CD4-positive, alpha-beta T cell treated with Interleukin-4 for 4 hours (primary cell): ENCODE data around the gene AQP5.

Source experiments
- DNase-seq: peaks from one replicate; pipeline ENCODE4 v3.0.0-alpha.2; 2020

AQP5 gene

GRCh38 chr12:49961111-49961922 is at the start of gene AQP5:
TSS of gene AQP5 (plus strand) at chr12:49961872. CDS start at chr12:49962018, 146 bp downstream.
- DNase-seq, result no peak

DNA sequence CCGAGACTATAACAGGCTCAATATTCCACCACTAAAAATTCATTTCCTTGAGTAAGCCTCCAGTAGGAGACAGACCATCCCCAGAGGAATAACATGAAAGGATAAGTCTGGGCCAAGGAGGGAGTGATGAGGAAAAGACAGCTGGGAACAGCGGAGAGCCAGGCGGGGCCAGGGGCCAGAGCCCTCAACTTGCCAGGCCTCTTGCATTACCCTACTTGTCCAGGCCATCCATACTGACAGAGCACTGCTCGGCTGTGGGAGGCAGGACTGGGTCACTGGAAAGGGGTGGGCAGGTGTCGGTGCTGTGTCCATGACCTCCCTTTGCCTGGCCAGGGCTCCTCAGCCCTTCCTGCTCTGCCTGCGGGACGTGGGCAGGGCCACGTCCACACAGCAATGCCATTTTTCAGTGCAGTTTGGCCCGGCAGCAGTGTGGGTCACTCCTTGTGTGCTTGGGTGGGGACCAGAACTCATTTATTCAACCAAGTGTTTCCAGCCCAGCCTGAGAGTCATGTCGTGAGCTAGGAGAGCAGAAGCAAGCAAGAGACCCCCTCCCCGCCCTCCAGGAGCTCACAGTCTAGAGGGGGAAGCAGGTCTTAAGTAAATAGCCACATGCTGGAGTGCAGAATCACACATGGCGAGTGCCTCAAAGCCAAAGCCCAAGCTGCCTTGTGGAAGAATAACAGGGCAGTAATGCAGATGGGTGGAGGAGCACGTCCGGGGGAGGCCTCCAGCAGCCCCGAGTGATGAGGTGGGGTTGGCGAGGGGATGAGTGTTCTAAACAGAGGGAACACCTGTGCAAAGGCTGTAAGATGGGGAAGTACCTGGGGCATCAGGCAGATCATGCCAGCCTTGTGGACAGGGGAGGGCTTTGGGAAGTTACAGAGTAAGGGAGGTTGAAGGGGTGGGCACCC is 49.1 kb upstream of the AQP5 start:
- DNase-seq, result no peak

GRCh38 chr12:49916129-49916919 is 45.3 kb upstream of the AQP5 start:
- no peak for DNase-seq

GRCh38 chr12:49917166-49917787 is 44.4 kb upstream of the AQP5 start:
- DNase-seq, result no peak

- DNase-seq, result no peak
These were observed 43.9 kb upstream of the AQP5 start for GRCh38 chr12:49917788-49918173.

DNA sequence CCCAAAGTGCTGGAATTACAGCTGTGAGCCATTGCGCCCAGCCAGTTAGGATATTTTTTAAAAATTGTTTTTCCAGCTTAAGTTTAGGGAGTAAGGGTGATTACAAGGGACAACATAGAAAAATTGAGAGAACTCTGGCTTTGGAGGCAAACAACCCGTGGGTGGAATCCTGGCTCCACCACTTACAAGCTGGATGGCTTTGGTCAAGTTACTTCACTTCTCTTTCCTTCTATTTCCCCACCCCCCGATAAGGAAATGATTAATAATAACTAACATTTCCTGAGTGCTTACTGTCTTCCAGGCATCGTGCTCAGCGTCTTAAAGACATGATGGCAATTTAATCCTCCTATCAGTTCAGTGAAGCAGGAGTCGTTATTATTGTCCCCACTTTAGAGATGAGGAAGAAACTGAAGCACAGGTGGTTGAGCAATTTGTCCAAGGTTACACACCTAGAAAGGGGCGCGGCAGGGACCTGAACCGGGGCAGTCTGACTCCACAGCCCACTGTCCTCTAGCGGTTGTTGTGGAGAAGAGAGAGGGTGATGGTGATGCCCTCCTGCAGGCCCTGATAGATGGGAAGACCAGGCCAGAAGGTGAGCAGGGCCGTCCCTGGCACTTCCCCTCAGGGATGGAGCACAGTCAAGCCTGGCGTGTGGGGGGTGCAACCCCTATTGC is 41.3 kb upstream of the AQP5 start:
- no peak for DNase-seq

DNA sequence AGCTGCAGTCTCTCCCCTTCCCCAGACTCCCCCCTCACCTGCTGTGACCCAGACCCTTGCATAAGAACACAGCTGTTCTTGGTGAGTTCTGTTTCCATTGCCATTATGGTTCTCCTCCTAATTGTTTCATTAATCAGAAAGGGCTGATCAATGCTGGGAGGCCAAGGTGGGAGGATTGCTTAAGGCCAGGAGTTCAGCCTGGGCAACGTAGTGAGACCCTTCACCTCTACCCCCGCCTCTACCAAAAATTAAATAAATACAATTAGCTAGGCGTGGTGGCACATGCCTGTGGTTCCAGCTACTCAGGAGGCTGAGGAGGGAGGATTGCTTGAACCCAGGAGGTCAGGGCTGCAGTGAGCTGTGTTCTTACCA is 40.8 kb upstream of the AQP5 start:
- DNase-seq, result no peak

DNA sequence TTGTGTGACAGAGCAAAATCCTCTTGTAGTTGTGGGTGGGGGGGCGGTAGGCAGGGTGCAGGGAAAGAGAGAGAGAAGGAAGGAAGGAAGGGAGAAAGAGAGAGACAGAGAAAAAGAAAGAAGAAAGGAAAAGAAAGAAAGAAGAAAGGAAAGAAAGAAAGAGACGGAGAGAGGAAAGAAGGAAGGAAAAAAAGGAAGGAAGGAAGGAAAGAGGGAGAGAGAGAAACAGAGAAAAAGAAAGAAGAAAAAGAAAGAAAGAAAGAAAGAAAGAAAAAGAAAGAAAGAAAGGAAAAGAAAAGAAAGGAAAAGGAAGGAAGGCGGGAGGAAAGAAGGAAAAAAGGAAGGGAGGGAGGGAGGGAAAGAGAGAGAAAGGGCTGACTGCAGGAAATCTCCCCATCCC is 40.4 kb upstream of the AQP5 start:
- DNase-seq, result no peak

DNA sequence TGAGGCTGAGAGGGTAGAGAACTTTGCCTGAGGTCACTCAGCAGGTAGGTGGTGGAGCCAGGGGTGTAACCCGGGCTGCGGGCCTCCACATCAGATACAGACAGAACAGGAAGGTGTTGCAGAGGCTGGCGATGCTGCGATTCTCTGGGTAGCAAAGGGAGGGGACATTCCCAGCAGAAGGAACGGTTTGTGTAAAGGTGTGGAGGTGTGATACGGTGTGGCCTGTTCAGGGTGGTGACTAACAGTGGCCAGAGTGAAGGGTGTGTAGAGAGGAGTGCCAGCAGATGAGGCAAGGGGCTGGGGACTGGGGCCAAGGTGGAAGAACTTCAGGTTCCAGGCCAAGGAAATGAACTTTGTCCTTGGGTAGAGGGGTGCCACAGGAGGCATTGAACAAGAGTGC is 39.7 kb upstream of the AQP5 start:
- no peak for DNase-seq

GRCh38 chr12:49922349-49923034 is 39.2 kb upstream of the AQP5 start:
- DNase-seq, result no peak

- no peak for DNase-seq
These were observed 38.5 kb upstream of the AQP5 start for GRCh38 chr12:49923035-49923644.

- no peak for DNase-seq
These were observed 37.7 kb upstream of the AQP5 start for GRCh38 chr12:49923880-49924556.

GRCh38 chr12:49924628-49925246 is 36.9 kb upstream of the AQP5 start:
- DNase-seq, result no peak

GRCh38 chr12:49925433-49926204 is 36.1 kb upstream of the AQP5 start:
- DNase-seq, result no peak

DNA sequence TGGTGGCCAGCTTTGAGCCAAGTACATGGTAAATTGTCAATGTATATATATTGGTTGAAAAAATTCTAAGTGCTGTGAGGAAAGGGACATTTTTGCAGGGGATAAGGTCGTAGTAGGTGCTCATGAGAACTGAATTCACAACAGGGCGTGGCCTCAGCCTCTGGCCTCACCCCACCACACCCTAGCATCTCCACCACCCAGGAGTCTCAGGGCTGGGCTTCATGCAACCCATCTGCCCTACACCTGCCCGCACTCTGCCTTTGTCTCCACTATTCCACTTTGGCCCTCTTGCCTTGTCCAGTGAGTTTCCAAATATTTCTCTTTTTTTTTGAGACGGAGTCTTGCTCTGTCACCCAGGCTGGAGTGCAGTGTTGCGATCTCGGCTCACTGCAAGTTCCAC is 33.2 kb upstream of the AQP5 start:
- DNase-seq, result no peak

GRCh38 chr12:49929581-49929980 is 32.1 kb upstream of the AQP5 start:
- DNase-seq, result no peak

DNA sequence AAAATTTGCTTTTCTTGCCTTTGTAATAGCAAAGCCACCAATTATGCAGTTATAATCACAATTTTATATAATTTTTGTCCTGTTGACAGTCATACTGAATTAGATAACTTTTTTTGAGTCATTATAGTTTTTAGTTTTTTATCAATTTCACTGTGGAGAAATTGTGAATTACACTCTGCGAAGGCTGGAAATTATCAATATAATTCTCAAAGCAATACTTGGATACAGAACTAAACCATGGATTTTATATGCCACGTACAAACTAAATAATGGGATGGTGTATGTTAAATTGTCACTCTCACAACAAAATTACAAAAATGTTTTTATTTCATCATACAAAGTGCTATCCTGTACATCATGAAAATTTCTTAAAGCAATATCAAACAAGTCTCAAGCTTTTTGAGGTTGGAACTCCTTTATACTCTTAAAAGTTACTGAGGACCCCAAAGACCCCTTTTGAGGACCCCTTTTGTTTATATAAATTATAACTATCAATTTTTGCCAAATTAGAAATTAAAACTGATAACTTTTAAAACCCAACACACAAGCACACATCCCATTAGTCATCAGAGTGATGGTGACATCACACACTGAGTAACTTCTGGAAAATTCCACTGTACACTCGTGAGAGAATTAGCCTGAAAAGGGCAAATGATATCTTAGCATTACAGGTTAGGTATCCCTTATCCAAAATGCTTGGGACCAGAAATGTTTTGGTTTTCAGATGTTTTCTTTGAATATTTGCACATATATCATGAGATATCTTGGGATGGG is 31.0 kb upstream of the AQP5 start:
- DNase-seq, result no peak

GRCh38 chr12:49932023-49932422 is 29.6 kb upstream of the AQP5 start:
- DNase-seq, result no peak
